DLD1 (cell line): Measurements from ENCODE around the gene CFAP210.
"Not testable (repeated sequence)": the region's sequence is repeated elsewhere in the genome, so short reads cannot be mapped to it uniquely, and the experiment has no call there.

Source experiments
- in situ Hi-C: cut with HindIII; loops from 2 replicates; pipeline ENCODE4 v1.10.0; 2017; ENCODE audit warnings: low sequenced_read_pairs

CFAP210 gene

DNA sequence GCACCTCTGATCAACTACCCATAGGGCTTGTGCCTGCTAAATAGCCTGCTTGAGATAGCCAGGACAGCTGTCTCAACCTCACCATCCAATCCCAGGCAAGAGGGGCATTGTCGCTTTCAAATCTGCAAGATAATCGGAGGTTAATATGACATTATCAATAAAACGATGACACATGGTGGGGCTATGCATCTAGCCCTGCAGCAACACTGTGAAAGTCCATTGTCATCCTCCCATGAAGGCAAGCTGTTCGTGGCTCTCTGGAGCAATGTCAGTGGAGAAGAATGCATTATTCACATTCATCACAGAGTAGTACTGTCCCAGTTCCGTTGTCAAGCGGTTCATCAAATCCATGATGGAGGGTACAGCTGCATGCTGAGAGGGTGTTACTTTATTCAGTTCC, 20.5 kb upstream of the CFAP210 start:
- in situ Hi-C loops: no loop called here

DNA sequence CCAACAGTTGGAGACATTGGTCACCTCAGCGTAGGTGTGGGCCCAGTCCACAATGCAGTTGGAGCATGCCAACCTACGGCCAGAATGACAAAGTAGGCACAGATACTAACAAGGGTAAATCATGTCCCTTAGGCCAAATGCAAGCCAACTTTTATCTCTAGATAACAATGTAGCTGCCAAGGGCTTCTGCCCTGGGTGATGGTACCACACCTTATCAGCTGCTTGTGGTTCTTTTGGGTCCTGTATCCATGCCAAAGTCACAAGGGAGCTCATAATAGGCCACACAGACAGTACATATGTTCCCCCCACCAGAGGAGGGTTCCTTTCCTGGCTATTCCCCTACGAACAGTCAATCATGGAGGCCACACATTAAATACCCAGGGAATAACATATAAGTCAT, 19.1 kb upstream of the CFAP210 start:
- in situ Hi-C loops: no loop called here

DNA sequence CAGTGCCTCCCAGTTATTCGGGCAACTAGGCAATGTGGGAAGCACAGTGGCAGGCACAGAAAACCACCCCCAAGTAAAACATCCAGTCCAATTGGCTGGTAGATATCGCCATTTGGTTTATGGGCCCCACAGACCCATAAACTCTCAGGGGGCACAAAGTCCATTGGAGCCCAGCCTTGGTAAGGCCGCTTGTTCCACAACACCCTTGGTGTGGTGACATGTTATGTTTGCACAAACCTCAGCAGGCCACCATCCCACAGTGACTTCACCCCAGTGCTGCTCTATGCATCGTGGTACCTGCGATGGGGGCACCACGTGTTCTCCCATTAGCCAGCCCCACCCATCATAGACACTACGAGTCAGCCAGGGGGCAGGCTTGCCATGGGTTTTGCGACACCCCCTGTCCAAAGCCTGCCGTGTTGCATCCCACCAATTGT, 18.6 kb upstream of the CFAP210 start:
- in situ Hi-C loops: no loop called here

DNA sequence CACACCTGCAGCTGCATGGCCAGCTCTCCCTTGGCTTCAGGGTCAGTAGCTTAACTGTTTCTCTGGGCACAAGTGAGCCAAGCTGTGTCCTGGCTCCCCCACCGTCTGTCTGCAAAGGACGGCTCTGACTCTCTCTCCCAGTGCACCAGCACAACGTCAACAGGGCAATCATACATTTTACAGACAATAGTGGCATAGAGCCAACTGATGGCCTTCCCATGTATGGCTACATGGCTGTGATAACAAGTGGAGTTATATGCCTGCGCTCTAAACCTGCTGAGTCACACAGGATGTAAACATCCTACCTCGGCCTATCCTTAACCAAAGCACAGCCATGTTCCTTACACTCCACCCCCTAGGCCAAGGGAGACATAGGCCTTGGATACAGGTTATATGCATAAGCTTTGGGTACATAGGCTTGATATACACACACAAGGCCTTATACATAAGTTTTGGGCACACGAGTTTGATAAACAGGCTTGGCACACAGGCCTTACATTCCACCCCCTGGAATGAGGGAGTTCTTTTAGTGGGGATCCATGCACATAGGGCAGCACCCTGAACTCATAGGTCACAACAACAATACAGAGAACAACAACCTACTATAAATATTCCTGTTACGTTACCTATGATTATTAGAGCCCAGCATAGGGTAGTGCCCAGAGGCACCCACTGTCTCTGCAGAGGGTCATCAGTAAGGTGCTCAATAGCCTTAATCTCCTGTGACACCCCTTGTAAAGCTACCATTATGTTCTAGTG, 17.7 kb upstream of the CFAP210 start:
- in situ Hi-C loops: no loop called here

DNA sequence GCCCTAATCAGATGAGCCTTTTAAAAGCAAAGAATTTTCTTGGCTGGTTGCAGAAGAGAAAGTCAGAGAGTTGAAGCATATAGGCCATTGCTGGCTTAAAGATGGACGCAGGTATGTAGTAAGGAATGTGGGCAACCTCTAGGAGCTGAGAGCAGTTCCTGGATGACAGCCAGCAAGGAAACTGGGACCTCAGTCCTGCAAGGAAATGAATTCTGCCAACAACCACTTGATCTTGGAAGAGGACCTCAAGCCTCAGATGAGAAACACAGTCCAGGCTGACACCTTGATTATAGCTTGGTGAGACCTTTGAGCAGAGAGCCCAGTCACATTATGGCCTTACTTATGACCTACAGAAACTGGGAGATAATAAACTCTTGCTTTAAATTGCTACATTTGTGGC, 15.8 kb upstream of the CFAP210 start:
- in situ Hi-C loops: no loop called here

DNA sequence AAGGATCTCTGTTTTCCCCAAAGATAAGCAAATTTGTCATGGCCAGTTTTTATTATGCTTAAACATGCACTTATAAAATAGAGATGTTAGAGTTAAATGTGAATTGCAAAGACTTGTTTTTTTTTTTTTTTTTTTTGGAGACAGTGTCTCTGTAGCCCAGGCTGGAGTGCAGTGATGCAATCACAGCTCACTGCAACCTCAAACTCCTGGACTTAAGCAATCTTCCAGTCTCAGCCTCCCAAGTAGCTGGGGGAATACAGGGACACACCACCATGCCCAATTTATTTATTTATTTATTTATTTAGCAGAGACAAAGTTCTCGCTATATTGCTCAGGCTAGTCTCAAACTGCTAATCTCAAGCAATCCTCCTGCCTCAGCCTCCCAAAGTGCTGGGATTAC, 15.1 kb upstream of the CFAP210 start:
- in situ Hi-C loops: no loop called here

DNA sequence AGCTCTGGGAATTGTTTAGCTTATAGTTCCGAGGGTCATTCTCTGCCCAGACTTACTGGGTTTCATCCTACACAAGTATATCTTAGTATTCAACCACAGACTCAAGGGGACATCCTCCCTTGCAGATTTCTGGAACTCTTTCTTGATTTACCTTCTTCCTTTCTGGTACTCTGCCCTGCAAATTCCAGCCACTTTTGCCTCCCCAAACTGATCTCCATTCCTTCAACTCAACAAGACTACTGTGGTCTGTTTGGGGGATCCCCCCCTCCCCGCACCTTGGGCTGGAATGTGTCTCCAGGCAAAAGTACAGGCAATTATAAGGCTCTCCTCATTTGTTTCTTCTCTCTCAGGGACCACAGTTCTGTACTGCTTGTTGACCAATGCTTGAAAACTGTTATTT, 13.4 kb upstream of the CFAP210 start:
- in situ Hi-C loops: no loop called here

DNA sequence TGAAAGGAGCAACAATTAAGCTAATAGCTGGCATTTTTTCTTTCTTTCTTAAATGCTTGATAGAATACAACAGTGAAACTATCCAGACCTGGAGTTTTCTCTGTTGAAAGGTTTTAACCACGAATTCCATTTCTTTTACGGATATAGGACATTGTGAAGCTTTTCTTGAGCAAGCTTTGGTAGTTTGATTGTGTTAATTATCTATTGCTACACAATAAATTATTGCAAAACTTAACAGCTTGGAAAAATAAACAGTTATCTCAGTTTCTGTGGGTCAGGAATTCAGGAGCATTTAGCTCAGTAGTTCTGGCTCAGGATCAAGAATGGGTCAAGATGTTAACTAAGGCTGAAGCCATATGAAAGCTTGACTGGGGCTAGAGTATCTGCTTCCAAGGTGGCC, 11.7 kb upstream of the CFAP210 start:
- in situ Hi-C loops: no loop called here

DNA sequence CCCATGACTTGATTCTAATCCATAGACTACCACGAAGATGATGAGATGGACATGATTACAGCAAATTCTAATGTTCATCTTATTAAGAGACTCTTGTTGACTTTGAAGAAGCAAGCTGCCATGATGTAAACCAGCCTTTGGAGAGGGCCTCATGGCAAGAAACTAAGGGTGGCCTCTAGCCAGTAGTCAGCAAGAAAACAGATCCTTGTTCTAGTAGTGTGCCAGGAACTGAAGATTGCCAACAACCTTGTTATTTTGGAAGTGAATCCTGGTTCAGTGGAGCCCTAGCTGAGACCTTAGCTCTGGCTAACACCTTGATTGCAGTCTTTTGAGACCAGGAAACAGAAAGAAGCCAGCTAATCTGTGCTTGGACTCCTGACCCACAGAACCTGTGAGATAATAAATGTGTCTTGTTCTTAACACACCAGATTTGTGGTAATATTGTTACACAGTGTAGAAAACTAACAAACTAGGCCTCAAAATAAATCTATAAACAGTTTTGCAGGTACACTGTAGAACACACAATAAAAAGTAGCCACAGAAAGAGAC, 10.0 kb upstream of the CFAP210 start:
- in situ Hi-C loops: loop anchor here (5.0 kb wide), 1 partner anchor 47 kb away; no protein-coding TSS in a partner anchor

DNA sequence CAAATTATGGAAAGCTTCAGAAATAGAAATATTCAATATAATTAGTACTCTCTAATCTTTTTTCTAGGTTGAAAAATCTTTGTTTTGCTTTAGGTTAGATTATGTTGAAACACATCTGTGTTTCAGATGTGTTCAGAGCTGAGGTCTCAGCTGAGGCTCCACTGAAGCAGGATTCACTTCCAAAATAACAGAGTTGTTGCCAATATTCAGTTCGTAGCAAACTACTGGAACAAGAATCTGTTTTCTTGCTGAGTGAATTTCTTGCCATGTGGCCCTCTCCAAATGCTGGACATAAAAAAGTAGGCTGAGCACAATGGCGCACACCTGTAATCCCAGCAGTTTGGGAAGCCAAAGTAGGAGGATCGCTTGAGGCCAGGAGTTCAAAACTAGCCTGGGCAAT, 8.8 kb upstream of the CFAP210 start:
- in situ Hi-C loops: loop anchor here (5.0 kb wide), 1 partner anchor 46 kb away; no protein-coding TSS in a partner anchor

DNA sequence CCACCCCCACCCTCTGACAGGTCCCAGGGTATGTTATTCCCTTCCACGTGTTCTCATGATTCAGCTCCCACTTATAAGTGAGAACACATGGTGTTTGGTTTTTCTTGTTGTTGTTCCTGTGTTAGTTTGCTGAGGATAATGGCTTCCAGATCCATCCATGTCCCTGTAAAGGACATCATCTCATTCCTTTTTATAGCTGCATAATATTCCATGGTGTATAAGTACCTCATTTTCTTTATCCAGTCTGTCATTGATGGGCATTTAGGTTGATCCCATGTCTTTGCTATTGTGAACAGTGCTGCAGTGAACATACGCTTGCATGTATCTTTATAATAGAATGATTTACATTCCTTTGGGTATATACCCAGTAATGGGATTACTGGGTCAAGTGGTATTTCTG, 5.0 kb upstream of the CFAP210 start:
- in situ Hi-C loops: not testable (repeated sequence)

DNA sequence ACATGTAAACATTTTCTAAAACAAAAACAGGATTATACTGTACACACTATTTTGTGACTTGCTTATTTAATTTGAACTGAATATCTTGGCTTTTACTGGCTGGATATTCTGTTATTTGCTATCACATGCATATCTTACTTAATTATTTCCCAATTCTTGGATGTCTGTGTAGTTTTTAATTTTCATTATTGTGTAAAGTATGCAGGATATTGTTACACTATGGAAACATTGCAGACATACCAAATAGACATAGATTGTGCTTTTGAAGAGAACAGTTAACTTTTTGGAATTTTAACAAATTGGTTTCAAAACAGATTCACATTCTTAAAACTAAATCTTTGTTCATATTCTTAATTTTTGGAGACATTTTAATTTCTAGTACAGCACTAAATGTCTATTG, 2.2 kb upstream of the CFAP210 start:
- in situ Hi-C loops: no loop called here

DNA sequence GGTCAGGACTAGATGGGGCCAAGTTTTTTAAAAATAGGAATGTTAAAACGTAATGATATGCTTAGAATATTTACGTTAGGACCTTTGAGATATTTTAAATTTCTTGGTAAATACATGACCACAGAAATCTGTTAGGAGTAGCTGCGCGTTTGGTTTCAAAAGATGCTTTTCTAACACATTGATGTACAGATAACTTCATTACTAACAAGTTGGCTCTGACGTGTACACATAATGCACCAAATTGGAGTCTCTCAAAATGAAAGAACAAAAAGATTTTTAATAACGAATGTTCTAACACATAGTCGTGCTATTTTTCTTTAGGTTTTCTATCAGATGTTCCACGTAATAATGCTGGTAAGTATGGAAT, 672 bp upstream of the CFAP210 start:
- in situ Hi-C loops: no loop called here

DNA sequence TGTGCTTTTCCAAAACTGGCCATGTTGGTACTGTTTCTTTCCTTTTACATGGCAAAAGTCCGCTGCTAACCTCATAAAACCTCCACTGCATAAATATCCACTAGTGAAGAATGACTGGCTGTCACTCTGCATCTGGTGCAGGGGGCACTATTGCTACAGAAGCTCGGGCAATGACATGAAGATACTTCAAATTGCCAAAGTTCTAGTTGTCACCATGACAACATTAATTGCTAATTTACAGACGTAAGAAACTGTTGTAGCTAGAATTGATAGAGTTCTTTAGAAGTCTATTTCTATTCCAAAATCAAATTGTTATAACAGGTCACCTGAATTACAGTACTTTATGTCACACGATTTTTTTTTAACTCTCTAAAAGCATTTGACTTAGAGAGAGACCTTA, 845 bp downstream of the CFAP210 start:
- in situ Hi-C loops: no loop called here

DNA sequence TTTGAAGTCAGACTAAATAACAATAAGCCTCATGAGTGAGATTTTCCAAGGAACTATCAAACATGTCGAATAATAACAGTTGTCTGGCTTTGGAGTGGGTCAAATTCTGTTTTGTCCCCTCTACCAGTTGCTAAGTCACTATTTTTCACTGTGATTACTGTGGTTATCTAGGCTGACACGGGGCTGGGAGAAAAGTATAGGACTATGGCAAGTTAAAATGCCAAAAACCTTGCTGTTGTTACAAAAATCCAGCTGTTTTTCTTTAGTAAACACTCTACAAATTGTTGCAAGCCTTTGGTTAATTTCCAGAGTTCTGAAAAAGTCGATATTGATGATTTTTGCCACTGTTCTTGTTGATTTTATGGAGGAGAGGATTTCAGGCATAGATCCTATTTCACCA, 1.5 kb downstream of the CFAP210 start:
- in situ Hi-C loops: no loop called here

DNA sequence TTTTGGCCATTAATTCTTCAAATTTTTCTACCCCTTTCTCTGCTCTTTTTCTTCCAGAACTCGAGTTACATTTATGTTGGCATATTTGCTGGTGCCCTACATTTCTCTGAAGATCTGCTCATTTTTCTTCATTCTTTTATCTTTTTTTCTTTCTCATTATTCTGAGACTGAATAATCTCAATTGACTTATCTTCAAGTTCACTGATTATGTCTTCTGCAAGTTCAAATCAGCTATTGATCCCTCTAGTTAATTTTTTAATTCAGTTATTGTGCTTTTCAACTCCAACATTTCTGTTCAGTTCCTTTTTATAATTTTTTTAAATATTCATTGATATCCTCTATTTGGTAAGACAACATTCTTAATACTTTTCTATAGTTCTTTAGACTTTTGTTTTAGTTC, 3.2 kb downstream of the CFAP210 start:
- in situ Hi-C loops: no loop called here

DNA sequence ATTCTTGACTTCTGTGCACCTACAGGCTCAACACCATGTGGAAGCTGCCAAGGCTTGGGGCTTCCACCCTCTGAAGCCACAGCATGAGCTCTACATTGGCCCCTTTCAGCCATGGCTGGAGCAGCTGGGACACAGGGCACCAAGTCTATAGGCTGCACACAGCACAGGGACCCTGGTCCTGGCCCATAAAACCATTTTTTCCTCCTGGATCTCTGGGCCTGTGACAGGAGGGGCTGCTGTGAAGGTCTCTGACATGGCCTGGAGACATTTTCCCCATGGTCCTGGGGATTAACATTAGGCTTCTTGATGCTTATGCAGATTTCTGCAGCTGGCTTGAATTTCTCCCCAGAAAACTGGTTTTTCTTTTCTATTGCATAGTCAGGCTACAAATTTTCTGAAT, 6.3 kb downstream of the CFAP210 start:
- in situ Hi-C loops: not testable (repeated sequence)

DNA sequence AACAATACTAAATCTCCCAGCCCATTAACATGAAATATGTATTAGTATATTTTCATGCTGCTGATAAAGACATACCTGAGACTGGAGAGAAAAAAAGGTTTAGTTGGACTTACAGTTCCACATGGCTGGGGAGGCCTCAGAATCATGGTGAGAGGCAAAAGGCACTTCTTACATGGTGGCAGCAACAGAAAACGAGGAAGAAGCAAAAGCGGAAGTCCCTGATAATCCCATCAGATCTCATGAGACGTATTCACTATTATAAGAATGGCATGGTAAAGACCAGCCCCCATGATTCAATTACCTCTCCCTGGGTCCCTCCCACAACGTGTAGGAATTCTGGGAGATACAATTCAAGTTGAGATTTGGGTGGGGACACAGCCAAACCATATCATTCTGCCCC, 7.4 kb downstream of the CFAP210 start:
- in situ Hi-C loops: not testable (repeated sequence)

DNA sequence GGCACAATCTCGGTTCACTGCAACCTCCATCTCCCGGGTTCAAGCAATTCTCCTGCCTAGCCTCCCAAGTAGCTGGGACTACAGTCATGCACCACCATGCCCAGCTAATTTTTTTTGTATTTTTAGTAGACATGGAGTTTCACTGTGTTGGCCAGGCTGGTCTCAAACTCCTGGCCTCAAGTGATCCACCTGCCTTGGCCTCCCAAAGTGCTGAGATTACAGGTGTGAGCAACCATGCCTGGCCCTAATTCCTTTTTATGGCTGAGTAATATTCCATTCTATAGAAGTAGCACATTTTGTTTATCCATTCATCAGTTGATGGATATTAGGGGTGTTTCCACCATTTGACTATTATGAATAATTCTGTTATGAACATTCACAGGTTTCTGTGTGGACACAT, 9.5 kb downstream of the CFAP210 start:
- in situ Hi-C loops: not testable (repeated sequence)

DNA sequence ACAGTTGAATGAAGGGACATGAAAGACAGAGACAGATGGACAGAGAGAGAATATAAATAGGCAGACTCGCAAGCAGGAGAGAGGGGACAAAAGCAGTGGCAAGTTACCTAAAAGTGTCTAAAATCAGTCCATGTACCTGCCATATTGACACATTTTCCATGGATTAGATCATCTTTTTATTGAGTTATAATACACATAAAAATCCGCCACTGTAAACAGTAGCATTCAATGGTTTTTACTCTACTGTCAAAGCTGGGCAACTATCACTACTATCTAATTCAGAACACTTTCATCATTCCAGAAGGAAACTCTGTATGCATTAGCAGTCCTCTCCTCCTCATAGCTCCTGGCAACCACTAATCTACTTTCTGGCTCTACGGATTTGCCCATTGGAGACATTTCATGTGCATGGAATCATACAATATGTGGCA, 10.1 kb downstream of the CFAP210 start:
- in situ Hi-C loops: no loop called here

DNA sequence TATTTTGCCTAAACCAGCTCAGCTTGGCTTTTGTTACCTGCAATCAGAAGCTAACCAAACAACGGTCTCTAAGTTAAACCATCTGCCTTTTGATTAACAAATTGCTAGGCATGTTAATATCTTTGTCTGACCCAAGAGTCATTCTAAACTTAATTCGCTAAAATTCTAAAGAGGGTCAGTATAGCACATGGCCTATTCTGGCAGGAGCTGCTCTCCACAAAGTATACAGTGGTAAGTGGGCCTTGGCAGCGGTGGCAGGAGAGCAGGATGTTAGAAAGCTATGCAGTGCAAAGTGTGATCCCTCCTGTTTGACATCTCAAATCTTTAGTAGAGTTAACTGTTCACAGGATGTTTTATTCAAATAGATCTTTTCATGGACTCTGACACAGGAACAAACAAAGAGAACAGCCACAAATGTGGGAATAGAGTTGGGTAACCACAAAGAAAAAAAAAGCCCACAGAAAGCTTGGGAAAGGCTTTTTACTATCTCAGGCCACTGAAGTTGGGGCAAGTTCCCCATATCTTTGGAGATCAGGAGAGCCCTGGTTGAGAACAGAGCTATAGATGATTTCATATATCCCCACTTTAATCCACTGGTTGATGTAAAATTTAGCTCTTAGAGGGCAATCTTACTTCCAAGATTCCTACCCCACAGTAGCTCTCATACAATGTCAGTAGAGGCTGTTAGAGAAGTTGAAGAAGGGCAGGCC, 10.6 kb downstream of the CFAP210 start:
- in situ Hi-C loops: no loop called here

DNA sequence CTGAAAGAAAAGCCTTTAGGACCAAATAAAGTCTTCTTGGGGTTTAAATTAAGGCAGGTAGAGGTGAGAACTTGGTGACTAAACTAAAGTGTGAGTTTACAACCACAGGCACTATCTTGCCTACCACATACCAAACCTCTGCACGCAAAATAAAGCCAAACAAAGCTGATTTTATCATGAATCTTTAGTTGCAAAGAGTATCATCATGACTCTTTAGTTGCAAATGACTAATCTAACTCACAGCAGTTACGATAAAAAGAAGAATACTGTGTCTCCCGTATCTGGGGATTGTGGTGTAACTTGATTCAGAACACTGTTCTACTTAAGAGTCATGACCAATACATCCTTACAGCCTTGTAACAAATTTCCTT, 11.2 kb downstream of the CFAP210 start:
- in situ Hi-C loops: no loop called here
